Activated CD8-positive, alpha-beta memory T cell treated with anti-CD3 and anti-CD28 coated beads for 4 hours (primary cell): Measurements from ENCODE around the gene ATOSB.
A peak's percentile ranks its signal among the peaks of the same experiment; 100 is the strongest.

Experiments used
- DNase-seq, 2 donors: peaks; one replicate each; pipeline ENCODE4 v3.0.0-alpha.2; 2020; ENCODE audit warnings: low read depth in 2 of 2

The ATOSB gene

GRCh38 chr9:35079426-35080341 lies 36.0 kb downstream of the ATOSB start, which contains the start of gene FANCG:
Gene FANCG (minus strand): TSS chr9:35079942. CDS start chr9:35079524, 418 bp downstream.
- DNase-seq: peak; percentile 58 to 66

- DNase-seq: no peak
Observed at GRCh38 chr9:35079041-35079425, 36.6 kb downstream of the ATOSB start.

- no peak for DNase-seq
Observed at GRCh38 chr9:35078066-35078465, 37.6 kb downstream of the ATOSB start.

DNA sequence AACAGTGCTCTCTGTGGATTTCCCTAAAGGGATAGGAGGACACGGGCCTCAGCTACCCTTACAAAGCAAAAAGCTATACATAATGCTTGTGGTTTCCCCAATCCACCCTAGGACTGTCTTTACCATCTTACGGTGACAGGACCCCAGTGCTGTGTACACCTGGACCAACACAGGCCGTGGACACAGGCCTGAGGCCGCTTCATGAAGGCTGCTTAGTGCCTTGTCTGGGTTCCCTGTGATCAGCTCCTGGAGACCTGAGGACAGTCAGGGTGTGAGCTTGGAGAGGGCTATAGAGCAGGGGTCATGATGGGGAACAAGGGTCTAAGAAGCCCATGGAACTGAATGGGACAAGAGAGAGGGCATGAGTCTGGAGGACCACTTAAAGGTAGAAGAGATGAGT lies 38.8 kb downstream of the ATOSB start:
- DNase-seq: no peak

DNA sequence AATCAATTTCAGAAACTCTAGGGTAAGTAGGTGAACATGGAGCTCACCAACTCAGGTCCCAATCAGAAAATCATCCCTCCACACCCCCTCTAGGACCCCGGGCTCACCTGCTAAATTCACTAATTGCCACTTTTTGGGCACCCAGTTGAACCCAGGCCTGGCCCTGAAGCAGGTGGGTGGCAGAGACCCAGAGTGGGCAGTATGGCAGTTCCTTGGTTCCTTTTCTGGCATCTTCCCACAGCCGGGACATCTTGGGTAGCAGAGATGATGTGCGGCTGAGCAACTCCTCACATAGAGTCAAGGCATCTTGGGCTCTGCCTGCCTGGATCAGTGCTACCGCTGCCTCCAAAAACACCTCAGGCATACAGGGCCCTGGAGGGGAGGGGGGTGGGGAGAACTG lies 40.3 kb downstream of the ATOSB start:
- DNase-seq: no peak

DNA sequence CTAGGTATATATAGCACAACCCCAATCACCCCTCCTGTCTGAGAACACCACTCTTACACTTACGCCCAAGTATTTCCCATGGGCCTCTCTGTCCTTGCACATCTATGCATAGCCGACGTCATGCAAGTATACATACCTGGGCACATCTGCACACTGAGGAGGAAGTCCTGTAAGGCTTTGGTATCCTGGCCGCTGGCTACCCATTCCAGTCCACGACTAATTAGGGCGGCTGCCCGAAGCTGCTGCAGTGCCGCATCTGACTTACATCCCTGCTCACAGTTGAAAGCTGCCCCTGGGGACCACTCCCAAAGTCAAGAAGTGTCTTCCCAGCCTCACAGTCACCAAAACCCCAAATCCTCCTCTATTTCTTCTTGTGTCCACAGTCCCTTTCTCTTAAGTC lies 40.9 kb downstream of the ATOSB start:
- no peak for DNase-seq

DNA sequence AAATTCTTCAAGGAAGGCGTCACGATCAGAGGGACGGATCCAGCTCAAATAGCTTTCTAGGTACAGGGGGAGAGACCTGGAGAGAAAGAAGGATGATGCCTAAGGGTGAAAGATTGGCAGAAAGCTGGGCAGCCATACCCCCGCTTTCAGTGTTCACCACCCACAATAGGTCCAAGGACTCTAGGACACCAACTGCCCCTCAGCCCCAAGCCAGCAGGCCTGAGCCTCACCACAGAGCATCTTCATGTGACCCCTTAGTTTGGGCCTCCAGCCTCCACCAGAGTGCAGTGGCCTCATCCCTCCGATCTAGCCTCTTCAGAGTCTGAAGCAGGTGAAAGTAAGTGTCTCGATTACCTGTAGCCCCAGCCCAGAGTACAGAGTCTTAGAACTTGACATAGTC lies 41.5 kb downstream of the ATOSB start:
- no peak for DNase-seq

GRCh38 chr9:35073279-35073612 lies 42.4 kb downstream of the ATOSB start:
- no peak for DNase-seq

DNA sequence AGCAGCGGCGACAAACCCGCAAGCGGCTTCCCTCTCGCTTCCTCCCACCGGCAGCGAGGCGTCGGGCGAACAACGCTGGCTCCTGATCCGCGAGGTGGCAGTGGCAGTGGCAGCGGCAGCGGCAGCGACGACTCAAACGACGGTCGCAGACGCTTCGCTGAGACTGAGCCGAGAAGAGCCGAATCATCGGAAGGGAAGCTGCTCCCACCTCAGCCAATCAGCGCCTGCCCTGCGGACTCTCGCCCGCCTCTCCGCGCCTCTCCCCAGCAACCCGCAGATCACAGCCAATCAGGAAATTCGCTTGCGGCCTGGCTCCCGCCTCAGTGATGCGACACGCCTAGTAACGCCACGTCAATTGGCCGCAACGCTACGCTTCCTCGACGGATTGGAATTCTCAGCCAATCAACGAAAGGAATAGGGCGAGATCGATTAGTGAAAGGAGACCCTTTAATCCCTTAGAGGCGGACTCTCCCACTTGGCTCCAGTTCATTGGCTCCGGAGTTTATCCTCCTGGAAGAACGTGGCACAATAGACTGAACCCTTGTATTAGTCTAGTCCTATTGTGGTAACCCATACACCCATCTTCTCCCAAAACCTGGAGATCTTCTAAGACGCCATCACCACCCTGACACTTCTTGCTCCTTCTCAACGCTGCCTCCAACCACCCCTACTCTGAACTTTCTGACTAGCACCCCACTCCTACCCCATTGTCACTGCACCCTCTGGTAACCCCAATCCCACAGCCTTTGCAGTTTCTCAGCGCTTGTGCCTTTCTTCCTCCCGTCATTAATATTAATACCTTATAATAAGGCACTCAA lies 43.0 kb downstream of the ATOSB start, which contains the start of gene VCP:
TSS of gene VCP (minus strand) at position 165 of the 818 bp plus-strand sequence. CDS start 272 bp downstream, outside the sequence.
- DNase-seq: peak; percentile 92 to 97

DNA sequence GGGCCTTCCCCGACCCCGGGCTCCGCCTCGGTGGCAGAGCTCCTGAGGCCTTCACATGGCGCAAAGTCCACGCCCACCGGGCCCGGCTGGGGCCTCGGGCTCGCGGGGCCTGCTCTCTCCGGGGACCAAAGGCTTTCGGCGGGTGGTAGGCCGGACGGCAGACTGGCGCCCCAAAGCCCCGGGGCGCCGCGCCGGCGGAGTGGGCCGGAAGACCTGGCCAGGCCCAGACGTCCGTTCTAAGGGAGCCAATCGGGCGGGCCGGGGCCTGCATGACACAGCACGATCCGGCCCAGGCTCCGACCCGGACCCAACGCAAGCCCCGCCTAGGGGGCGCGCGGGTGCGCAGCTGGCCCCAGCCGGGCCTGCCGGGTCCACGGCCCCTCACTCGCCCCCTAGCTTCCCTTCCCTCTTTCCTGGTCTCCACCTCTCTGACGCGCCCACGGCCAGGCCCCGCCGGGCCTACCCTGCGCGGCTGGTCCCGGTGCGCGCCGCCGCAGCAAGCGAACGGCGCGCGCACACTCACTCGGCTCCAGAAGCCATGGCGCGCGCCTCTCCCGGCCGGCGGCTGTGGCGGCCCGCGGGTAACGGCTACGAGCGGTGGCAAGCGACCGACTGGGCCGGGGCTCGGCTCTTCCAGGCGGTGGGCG lies 43.7 kb downstream of the ATOSB start:
- DNase-seq: peak; percentile 42 to 46

GRCh38 chr9:35070823-35071813 lies 44.5 kb downstream of the ATOSB start:
- DNase-seq: no peak

DNA sequence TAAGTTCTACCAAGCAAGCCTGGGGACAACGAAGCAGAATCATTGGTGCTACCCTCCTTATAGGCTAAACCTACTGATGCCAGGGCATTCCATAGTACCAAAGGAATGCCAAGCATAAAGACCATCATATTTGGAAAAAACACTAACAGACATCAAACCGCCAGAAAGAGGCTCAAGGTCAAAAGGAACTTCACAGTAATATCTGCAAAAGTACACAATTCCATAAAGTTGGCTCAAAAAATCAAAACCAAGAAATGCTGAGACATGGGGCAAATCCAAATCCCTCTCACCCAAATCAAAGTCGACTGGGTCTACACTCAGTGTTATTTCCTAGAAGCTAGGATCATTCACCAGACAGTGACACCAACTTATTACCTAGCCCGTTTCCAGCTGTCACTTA lies 46.6 kb downstream of the ATOSB start:
- no peak for DNase-seq

- no peak for DNase-seq
Observed at GRCh38 chr9:35067056-35067455, 48.6 kb downstream of the ATOSB start.

GRCh38 chr9:35060548-35061207 lies 55.0 kb downstream of the ATOSB start:
- no peak for DNase-seq

- DNase-seq: no peak
Observed at GRCh38 chr9:35059438-35059837, 56.2 kb downstream of the ATOSB start.

GRCh38 chr9:35057271-35057620 lies 58.4 kb downstream of the ATOSB start:
- no peak for DNase-seq

- DNase-seq: no peak
Observed at GRCh38 chr9:35056571-35057270, 58.9 kb downstream of the ATOSB start.

- no peak for DNase-seq
Observed at GRCh38 chr9:35054871-35055644, 60.6 kb downstream of the ATOSB start.

GRCh38 chr9:35054185-35054835 lies 61.4 kb downstream of the ATOSB start:
- DNase-seq: no peak
